ENCODE results near the gene PLEKHB2.

The PLEKHB2 gene

DNA sequence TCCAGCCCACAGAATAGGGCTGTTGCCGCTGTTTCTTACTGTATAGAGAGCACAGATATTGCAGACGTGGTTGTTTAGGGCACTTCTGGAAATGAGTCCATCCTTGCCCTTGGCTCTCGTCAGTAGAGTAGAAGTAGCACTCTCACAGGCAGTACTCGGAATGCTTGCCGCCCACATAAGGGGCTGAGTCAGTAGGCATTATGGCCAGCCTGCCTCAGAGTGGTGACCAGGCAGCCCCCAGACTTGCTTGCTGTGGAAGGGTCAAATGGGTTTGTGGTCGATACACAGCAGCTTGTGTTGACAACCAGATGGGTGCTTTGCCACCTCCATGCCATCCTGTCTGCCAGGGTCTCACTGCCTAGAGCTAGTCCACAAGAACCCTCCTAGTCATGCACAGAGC is 38.7 kb downstream of the PLEKHB2 start:
- Histone ChIP-seq H2BK5ac (ENCODE audit: low read depth, low read length, poor library complexity) (no peak overlapping the region), H3K36me3 (ENCODE audit: control insufficient read depth in 1 of 2, insufficient read depth in 2 of 2, low read length in 2 of 2) (peaks cover 33 to 55% of the 10 kb centered on the region in 2 experiments), H2BK120ac (ENCODE audit: insufficient read depth, low read length, poor library complexity) (no peak overlapping the region), H4K91ac (ENCODE audit: low read depth, low read length) (no peak overlapping the region), H3K4me1 (ENCODE audit: control insufficient read depth in 1 of 2, insufficient read depth in 2 of 2, low read length in 2 of 2) (no peaks in the 10 kb centered on the region), H3K23ac (ENCODE audit: low read length) (no peak overlapping the region), H4K12ac (ENCODE audit: low read depth, low read length) (no peak overlapping the region), H3K4me2 (ENCODE audit: low read length) (no peak overlapping the region), H3K9ac (ENCODE audit: low read length) (no peak overlapping the region), H3K4ac (ENCODE audit: low read depth, low read length) (no peak overlapping the region), H3K27me3 (ENCODE audit: insufficient read depth, low read length) (no peaks in the 10 kb centered on the region), H2AFZ (ENCODE audit: insufficient read depth, low read length, poor library complexity) (no peak overlapping the region), H3K79me1 (ENCODE audit: low read length) (no peaks in the 10 kb centered on the region), H3K18ac (ENCODE audit: low read length) (no peak overlapping the region), H2AK5ac (ENCODE audit: low read length) (no peak overlapping the region), H3K9me3 (ENCODE audit: insufficient read depth, low read depth, low read length) (peaks cover 3% of the 10 kb centered on the region), H2BK12ac (ENCODE audit: low read length) (no peak overlapping the region), H3K4me3 (ENCODE audit: low read depth, low read length) (no peak overlapping the region), H3K27ac (ENCODE audit: low read depth, low read length) (no peak overlapping the region), H3K14ac (ENCODE audit: low read length) (no peak overlapping the region), H4K8ac (ENCODE audit: low read depth, low read length) (no peak overlapping the region), H3K79me2 (ENCODE audit: control insufficient read depth, insufficient read depth, low read length, poor library complexity) (no peaks in the 10 kb centered on the region)
- WGBS (ENCODE audit: extremely low coverage, insufficient coverage, insufficient read length) = no CpG with 5 or more reads among the region's 6 CpGs
- DNase-seq = no peak

DNA sequence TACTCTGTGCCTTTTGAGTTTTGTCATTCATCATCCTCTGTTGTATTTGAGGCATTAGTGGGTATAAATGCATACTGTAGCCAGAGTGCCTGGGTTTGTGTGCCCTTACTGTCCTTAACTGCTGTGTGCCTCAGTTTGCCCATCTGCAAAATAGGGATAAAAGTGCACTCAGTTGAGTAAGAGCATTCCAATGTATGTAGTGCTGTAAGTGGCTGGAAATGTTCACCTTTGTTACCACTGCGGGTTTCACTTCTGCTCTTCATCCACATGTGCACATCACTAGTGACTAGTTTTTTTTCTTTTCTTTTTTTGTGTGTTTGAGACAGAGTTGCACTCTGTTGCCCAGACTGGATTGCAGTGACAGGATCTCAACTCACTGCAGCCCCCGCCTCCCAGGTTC is 39.9 kb downstream of the PLEKHB2 start:
- no peaks in the 10 kb centered on the region for H3K79me1 ChIP-seq (ENCODE audit: low read length)
- H3K79me2 ChIP-seq (ENCODE audit: control insufficient read depth, insufficient read depth, low read length, poor library complexity) = no peaks in the 10 kb centered on the region
- no peak overlapping the region for H2BK5ac ChIP-seq (ENCODE audit: low read depth, low read length, poor library complexity)
- H3K18ac ChIP-seq (ENCODE audit: low read length) = peak overlapping the region; percentile 33
- no peak overlapping the region for H2BK120ac ChIP-seq (ENCODE audit: insufficient read depth, low read length, poor library complexity)
- peaks cover 3% of the 10 kb centered on the region for H3K9me3 ChIP-seq (ENCODE audit: insufficient read depth, low read depth, low read length)
- no peak overlapping the region for H3K9ac ChIP-seq (ENCODE audit: low read length)
- peak overlapping the region; percentile 94 for H3K23ac ChIP-seq (ENCODE audit: low read length)
- H3K4me3 ChIP-seq (ENCODE audit: low read depth, low read length) = no peak overlapping the region
- DNase-seq = peak; percentile 27 to 60
- no peak overlapping the region for H3K14ac ChIP-seq (ENCODE audit: low read length)
- no peak overlapping the region for H3K4me2 ChIP-seq (ENCODE audit: low read length)
- H3K27me3 ChIP-seq (ENCODE audit: insufficient read depth, low read length) = no peaks in the 10 kb centered on the region
- H3K36me3 ChIP-seq (ENCODE audit: control insufficient read depth in 1 of 2, insufficient read depth in 2 of 2, low read length in 2 of 2) = peaks cover 29 to 54% of the 10 kb centered on the region in 2 experiments
- H2AK5ac ChIP-seq (ENCODE audit: low read length) = no peak overlapping the region
- H4K91ac ChIP-seq (ENCODE audit: low read depth, low read length) = no peak overlapping the region
- no peak overlapping the region for H4K12ac ChIP-seq (ENCODE audit: low read depth, low read length)
- H3K4me1 ChIP-seq (ENCODE audit: control insufficient read depth in 1 of 2, insufficient read depth in 2 of 2, low read length in 2 of 2) = no peaks in the 10 kb centered on the region
- no peak overlapping the region for H2BK12ac ChIP-seq (ENCODE audit: low read length)
- no peak overlapping the region for H4K8ac ChIP-seq (ENCODE audit: low read depth, low read length)
- no peak overlapping the region for H3K27ac ChIP-seq (ENCODE audit: low read depth, low read length)
- no peak overlapping the region for H2AFZ ChIP-seq (ENCODE audit: insufficient read depth, low read length, poor library complexity)
- WGBS (ENCODE audit: extremely low coverage, insufficient coverage, insufficient read length) = no CpG with 5 or more reads among the region's 2 CpGs
- no peak overlapping the region for H3K4ac ChIP-seq (ENCODE audit: low read depth, low read length)

GRCh38 chr2:131146231-131146630 is 41.1 kb downstream of the PLEKHB2 start:
- H3K9ac ChIP-seq (ENCODE audit: low read length) = no peak overlapping the region
- no peaks in the 10 kb centered on the region for H3K79me1 ChIP-seq (ENCODE audit: low read length)
- H3K4me2 ChIP-seq (ENCODE audit: low read length) = no peak overlapping the region
- no CpG with 5 or more reads among the region's 7 CpGs for WGBS (ENCODE audit: extremely low coverage, insufficient coverage, insufficient read length)
- H3K4me1 ChIP-seq (ENCODE audit: control insufficient read depth in 1 of 2, insufficient read depth in 2 of 2, low read length in 2 of 2) = no peaks in the 10 kb centered on the region
- no peak overlapping the region for H3K18ac ChIP-seq (ENCODE audit: low read length)
- no peaks in the 10 kb centered on the region for H3K79me2 ChIP-seq (ENCODE audit: control insufficient read depth, insufficient read depth, low read length, poor library complexity)
- H3K27ac ChIP-seq (ENCODE audit: low read depth, low read length) = no peak overlapping the region
- H3K27me3 ChIP-seq (ENCODE audit: insufficient read depth, low read length) = no peaks in the 10 kb centered on the region
- peak overlapping the region; percentile 46 for H3K4me3 ChIP-seq (ENCODE audit: low read depth, low read length)
- H3K36me3 ChIP-seq (ENCODE audit: control insufficient read depth in 1 of 2, insufficient read depth in 2 of 2, low read length in 2 of 2) = peaks cover 27 to 51% of the 10 kb centered on the region in 2 experiments
- no peak overlapping the region for H2AK5ac ChIP-seq (ENCODE audit: low read length)
- no peak overlapping the region for H4K91ac ChIP-seq (ENCODE audit: low read depth, low read length)
- no peak overlapping the region for H3K4ac ChIP-seq (ENCODE audit: low read depth, low read length)
- H4K12ac ChIP-seq (ENCODE audit: low read depth, low read length) = no peak overlapping the region
- H3K9me3 ChIP-seq (ENCODE audit: insufficient read depth, low read depth, low read length) = no peaks in the 10 kb centered on the region
- H3K14ac ChIP-seq (ENCODE audit: low read length) = no peak overlapping the region
- H2AFZ ChIP-seq (ENCODE audit: insufficient read depth, low read length, poor library complexity) = no peak overlapping the region
- no peak overlapping the region for H2BK5ac ChIP-seq (ENCODE audit: low read depth, low read length, poor library complexity)
- H2BK120ac ChIP-seq (ENCODE audit: insufficient read depth, low read length, poor library complexity) = no peak overlapping the region
- no peak overlapping the region for H2BK12ac ChIP-seq (ENCODE audit: low read length)
- DNase-seq = no peak
- no peak overlapping the region for H4K8ac ChIP-seq (ENCODE audit: low read depth, low read length)
- H3K23ac ChIP-seq (ENCODE audit: low read length) = no peak overlapping the region

- Histone ChIP-seq H3K14ac (ENCODE audit: low read length) (no peak overlapping the region), H3K79me1 (ENCODE audit: low read length) (no peaks in the 10 kb centered on the region), H3K4me3 (ENCODE audit: low read depth, low read length) (peak overlapping the region; percentile 46), H3K9me3 (ENCODE audit: insufficient read depth, low read depth, low read length) (no peaks in the 10 kb centered on the region), H3K18ac (ENCODE audit: low read length) (no peak overlapping the region), H3K4me1 (ENCODE audit: control insufficient read depth in 1 of 2, insufficient read depth in 2 of 2, low read length in 2 of 2) (no peaks in the 10 kb centered on the region), H3K9ac (ENCODE audit: low read length) (no peak overlapping the region), H3K27me3 (ENCODE audit: insufficient read depth, low read length) (no peaks in the 10 kb centered on the region), H2AK5ac (ENCODE audit: low read length) (no peak overlapping the region), H3K27ac (ENCODE audit: low read depth, low read length) (no peak overlapping the region), H4K91ac (ENCODE audit: low read depth, low read length) (no peak overlapping the region), H2BK12ac (ENCODE audit: low read length) (no peak overlapping the region), H2BK120ac (ENCODE audit: insufficient read depth, low read length, poor library complexity) (no peak overlapping the region), H2AFZ (ENCODE audit: insufficient read depth, low read length, poor library complexity) (no peak overlapping the region), H3K36me3 (ENCODE audit: control insufficient read depth in 1 of 2, insufficient read depth in 2 of 2, low read length in 2 of 2) (peaks cover 29 to 50% of the 10 kb centered on the region in 2 experiments), H4K8ac (ENCODE audit: low read depth, low read length) (no peak overlapping the region), H3K23ac (ENCODE audit: low read length) (no peak overlapping the region), H2BK5ac (ENCODE audit: low read depth, low read length, poor library complexity) (no peak overlapping the region), H3K4me2 (ENCODE audit: low read length) (no peak overlapping the region), H4K12ac (ENCODE audit: low read depth, low read length) (no peak overlapping the region), H3K4ac (ENCODE audit: low read depth, low read length) (no peak overlapping the region), H3K79me2 (ENCODE audit: control insufficient read depth, insufficient read depth, low read length, poor library complexity) (no peaks in the 10 kb centered on the region)
- WGBS (ENCODE audit: extremely low coverage, insufficient coverage, insufficient read length) = no CpG with 5 or more reads among the region's 1 CpG
- no peak for DNase-seq
Observed at GRCh38 chr2:131146749-131147148, 41.6 kb downstream of the PLEKHB2 start.

Measured in trophoblast cell (in vitro differentiated cells and primary cell).